ENCODE results near the gene ATG7. TPM values are rescaled to one million over a fixed set of nuclear protein-coding genes. Genes with fewer than 3 reads are reported as not detected.
A peak's percentile ranks its signal among the peaks of the same experiment; 100 is the strongest.
"Not testable (repeated sequence)": the region's sequence is repeated elsewhere in the genome, so short reads cannot be mapped to it uniquely, and the experiment has no call there.

The ATG7 gene
- total RNA-seq, 4 donors from 2014 or later, result 54.8 to 126 (median 100) TPM

DNA sequence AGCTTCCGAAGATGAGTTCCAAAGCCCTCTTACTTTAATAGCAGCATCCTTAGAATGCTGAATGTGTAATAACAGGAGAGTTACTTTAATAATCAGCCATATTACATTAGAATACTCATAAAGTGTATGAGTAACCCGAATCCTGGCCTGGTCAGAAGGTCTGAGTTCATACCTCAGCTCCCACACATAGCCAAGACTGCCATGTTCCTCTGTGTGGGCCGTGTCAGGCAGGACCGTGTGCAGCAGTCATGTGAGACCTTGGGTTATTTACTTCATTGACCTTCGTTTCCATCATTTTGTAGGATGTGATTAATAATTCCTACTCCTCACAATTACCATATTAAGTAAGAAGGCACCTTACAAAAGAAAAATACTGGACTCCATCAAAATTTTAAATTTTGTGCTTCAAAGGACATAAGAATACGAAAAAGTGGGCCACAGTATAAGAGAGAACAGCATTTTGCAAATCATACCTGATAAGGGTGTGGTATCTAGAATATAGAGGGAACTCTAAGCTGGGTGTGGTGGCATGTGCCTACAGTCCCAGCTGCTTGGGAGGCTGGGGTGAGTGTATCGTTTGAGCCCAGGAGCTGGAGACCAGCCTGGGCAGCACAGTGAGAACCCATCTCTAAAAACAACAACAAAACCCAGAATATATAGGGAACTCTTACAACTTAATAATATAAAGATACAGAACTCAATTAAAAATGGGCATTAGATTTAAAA is 163.4 kb downstream of the ATG7 start:
- H3K4me3 ChIP-seq, result no peak overlapping the region
- DNase-seq, result no peak
- H3K4me1 ChIP-seq, result peaks cover 0 to 13% of the 10 kb centered on the region in 2 donors
- no peaks in the 10 kb centered on the region for H3K27me3 ChIP-seq
- intact Hi-C loops (cut with DNase I; ENCODE audit: low total_unique reads), result no loop called here
- no peaks in the 10 kb centered on the region for H3K9me3 ChIP-seq
- H3K36me3 ChIP-seq, result no peaks in the 10 kb centered on the region
- TF ChIP-seq POLR2A (IDR thresholded peaks at IDR 0.05), result no peak
- TF ChIP-seq, protein P1, sequence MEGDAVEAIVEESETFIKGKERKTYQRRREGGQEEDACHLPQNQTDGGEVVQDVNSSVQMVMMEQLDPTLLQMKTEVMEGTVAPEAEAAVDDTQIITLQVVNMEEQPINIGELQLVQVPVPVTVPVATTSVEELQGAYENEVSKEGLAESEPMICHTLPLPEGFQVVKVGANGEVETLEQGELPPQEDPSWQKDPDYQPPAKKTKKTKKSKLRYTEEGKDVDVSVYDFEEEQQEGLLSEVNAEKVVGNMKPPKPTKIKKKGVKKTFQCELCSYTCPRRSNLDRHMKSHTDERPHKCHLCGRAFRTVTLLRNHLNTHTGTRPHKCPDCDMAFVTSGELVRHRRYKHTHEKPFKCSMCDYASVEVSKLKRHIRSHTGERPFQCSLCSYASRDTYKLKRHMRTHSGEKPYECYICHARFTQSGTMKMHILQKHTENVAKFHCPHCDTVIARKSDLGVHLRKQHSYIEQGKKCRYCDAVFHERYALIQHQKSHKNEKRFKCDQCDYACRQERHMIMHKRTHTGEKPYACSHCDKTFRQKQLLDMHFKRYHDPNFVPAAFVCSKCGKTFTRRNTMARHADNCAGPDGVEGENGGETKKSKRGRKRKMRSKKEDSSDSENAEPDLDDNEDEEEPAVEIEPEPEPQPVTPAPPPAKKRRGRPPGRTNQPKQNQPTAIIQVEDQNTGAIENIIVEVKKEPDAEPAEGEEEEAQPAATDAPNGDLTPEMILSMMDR (IDR thresholded peaks at IDR 0.05), result no peak
- H3K27ac ChIP-seq, result peak overlapping the region; percentile 79 to 95

DNA sequence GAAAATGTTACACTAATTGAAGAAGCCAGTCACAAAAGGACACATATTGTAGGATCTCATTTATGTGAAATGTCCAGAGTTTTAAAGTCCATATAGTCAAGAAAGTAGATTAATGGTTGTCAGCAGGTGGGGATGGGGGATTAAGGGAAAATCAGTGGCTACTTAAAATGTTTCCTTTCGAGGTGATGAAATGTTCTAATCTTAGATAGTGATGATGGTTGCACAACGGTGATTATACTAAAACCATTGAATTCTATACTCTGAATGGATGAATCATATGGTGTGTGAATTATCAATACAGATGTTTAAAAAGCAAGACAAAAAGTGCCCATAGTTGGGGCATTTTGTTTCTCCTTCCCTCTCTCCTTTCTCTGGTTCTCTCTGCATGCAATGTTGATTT is 164.6 kb downstream of the ATG7 start:
- Histone ChIP-seq H3K4me1 (peaks cover 0 to 10% of the 10 kb centered on the region in 2 donors), H3K27ac (peak overlapping the region; percentile 79 to 95), H3K27me3 (no peaks in the 10 kb centered on the region), H3K36me3 (no peaks in the 10 kb centered on the region), H3K4me3 (no peak overlapping the region), H3K9me3 (no peaks in the 10 kb centered on the region)
- DNase-seq, result no peak
- no peak for TF ChIP-seq POLR2A (IDR thresholded peaks at IDR 0.05)
- intact Hi-C loops (cut with DNase I; ENCODE audit: low total_unique reads), result no loop called here

DNA sequence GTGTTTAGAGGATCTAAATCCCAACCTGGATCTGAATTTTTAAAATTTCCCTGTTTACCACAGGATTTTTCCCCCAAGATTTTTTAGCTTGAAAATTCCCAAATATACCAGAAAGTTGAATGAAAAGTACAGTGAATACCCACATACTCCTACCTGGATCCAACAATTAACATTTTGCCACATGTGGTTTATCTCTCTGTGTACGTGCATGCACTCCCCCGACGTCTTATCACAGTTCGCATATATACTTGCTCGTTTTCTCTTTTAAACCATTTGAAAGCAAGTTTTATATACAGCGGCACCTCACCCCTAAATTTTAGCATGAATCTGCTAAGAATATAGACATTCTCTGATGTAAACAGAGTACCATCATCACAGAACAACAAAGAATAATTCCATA is 165.3 kb downstream of the ATG7 start:
- TF ChIP-seq, protein P1 (IDR thresholded peaks at IDR 0.05), result no peak
- TF ChIP-seq POLR2A (IDR thresholded peaks at IDR 0.05), result no peak
- H3K9me3 ChIP-seq, result no peaks in the 10 kb centered on the region
- H3K4me1 ChIP-seq, result peaks cover 0 to 10% of the 10 kb centered on the region in 2 donors
- no peak overlapping the region for H3K4me3 ChIP-seq
- intact Hi-C loops (cut with DNase I; ENCODE audit: low total_unique reads), result no loop called here
- no peak overlapping the region for H3K27ac ChIP-seq
- no peaks in the 10 kb centered on the region for H3K36me3 ChIP-seq
- no peaks in the 10 kb centered on the region for H3K27me3 ChIP-seq
- no peak for DNase-seq

DNA sequence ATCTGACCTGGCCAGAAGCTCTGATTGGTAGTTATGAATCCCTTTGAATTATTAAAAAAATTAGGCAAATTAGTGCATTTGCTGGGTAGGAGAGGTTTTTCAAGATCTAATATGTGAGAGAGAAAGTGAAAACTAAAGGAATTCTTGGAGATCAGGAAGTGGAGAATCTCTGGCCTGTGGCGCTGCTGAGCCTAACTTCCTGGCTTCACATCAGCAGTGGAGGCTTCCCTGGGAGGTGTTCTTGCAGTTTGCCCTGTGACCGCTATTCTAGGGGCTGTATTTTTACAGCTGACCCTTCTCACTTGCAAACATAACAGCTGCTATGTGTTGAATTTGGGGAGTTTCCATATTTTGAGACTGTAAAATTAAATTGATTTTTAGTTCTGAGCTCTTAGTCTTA is 166.4 kb downstream of the ATG7 start:
- intact Hi-C loops (cut with DNase I; ENCODE audit: low total_unique reads), result no loop called here
- peak overlapping the region; percentile 65 to 69 for H3K27ac ChIP-seq
- no peaks in the 10 kb centered on the region for H3K36me3 ChIP-seq
- H3K27me3 ChIP-seq, result no peaks in the 10 kb centered on the region
- TF ChIP-seq, protein P1 (IDR thresholded peaks at IDR 0.05), result peak in 3 of 4 experiments; percentile 8 to 39 (median 18)
- no peak for TF ChIP-seq POLR2A (IDR thresholded peaks at IDR 0.05)
- H3K4me1 ChIP-seq, result peaks cover 0 to 10% of the 10 kb centered on the region in 2 donors
- no peaks in the 10 kb centered on the region for H3K9me3 ChIP-seq
- DNase-seq, result peak; percentile 41 to 42
- no peak overlapping the region for H3K4me3 ChIP-seq

DNA sequence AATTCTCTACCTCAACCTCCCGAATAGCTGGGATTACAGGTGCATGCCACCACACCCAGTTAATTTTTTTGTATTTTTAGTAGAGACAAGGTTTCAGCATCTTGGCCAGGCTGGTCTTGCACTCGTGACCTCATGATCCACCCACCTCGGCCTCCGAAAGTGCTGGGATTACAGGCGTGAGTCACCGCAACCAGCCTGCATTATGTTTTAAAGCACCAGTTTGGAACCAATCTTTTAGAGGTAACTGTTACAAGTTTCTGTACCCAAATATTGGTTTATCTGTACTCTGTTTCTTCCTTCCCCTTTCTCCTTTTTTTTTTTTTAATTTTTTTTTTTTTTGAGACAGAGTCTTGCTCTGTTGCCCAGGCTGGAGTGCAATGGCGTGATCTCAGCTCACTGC is 169.1 kb downstream of the ATG7 start:
- H3K27ac ChIP-seq; intact Hi-C loops (cut with DNase I; ENCODE audit: low total_unique reads); H3K4me1 ChIP-seq; DNase-seq; H3K27me3 ChIP-seq; H3K4me3 ChIP-seq; H3K9me3 ChIP-seq; H3K36me3 ChIP-seq: not testable (repeated sequence)

DNA sequence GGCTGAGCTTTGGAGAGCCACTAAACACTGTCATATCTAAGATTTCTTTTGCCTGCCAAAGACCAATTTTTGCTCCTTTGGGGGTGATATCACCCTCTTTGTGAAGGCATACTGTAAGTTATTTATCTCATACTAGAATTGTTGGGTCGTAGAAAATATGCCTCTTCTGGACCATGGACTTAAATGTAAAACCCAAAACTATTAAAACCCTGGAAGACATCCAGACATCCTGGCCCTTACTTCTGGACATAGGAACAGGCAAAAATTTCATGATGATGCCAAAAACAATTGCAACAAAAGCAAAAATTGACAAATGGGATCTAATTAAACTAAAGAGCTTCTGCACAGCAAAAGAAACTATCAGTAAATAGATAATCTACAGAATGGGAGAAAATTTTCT is 172.2 kb downstream of the ATG7 start:
- no peak for DNase-seq
- Histone ChIP-seq H3K4me1 (no peaks in the 10 kb centered on the region), H3K4me3 (no peak overlapping the region), H3K27ac (no peak overlapping the region), H3K27me3 (no peaks in the 10 kb centered on the region), H3K9me3 (no peaks in the 10 kb centered on the region), H3K36me3 (no peaks in the 10 kb centered on the region)
- intact Hi-C loops (cut with DNase I; ENCODE audit: low total_unique reads), result no loop called here
- no peak for TF ChIP-seq POLR2A (IDR thresholded peaks at IDR 0.05)
- TF ChIP-seq, protein P1 (IDR thresholded peaks at IDR 0.05), result no peak

DNA sequence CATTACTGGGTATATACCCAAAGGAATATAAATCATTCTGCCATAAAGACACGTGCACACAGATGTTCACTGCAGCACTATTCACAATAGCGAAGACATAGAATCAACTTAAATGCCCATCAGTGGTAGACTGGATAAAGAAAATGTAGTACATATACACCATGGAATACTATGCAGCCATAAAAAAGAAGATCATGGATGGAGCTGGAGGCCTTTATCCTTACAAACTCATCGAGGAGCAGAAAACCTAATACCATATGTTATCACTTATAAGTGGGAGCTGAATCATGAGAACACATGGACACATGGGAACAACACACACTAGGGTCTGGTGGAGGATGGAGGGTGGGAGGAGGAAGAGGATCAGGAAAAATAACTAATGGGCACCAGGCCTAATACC is 173.0 kb downstream of the ATG7 start:
- H3K27me3 ChIP-seq; H3K36me3 ChIP-seq; H3K27ac ChIP-seq; H3K4me3 ChIP-seq; intact Hi-C loops (cut with DNase I; ENCODE audit: low total_unique reads); DNase-seq; H3K4me1 ChIP-seq; H3K9me3 ChIP-seq: not testable (repeated sequence)

Measured in uterus (tissue), 4 donors.